IgD-negative memory B cell (primary cell): Measurements from ENCODE around the gene KCNJ10. TPM values are rescaled to one million over a fixed set of nuclear protein-coding genes. Genes with fewer than 3 reads are reported as not detected.

Source experiments
- H3K27ac Mint-ChIP-seq, 3 donors: one replicate each; pipeline ENCODE4 v1.8.0; 2020 to 2022; ENCODE audit warnings: mild to moderate bottlenecking in 3 of 3, mixed read lengths in 3 of 3, moderate library complexity in 1 of 3
- H3K27me3 Mint-ChIP-seq: one replicate; pipeline ENCODE4 v1.8.0; 2021; ENCODE audit warnings: mixed read lengths
- H3K36me3 Mint-ChIP-seq: one replicate; pipeline ENCODE4 v1.8.0; 2020; ENCODE audit warnings: mild to moderate bottlenecking, mixed read lengths
- H3K4me1 Mint-ChIP-seq, 3 donors: one replicate each; pipeline ENCODE4 v1.8.0; 2020 to 2022; ENCODE audit warnings: mixed read lengths in 3 of 3, mild to moderate bottlenecking in 1 of 3
- H3K4me3 Mint-ChIP-seq, 4 donors: one replicate each; pipeline ENCODE4 v1.8.0; 2020 to 2022; ENCODE audit warnings: mild to moderate bottlenecking in 4 of 4, mixed read lengths in 4 of 4, moderate library complexity in 3 of 4
- H3K9me3 Mint-ChIP-seq, 3 donors: one replicate each; pipeline ENCODE4 v1.8.0; 2020 to 2021; ENCODE audit warnings: mixed read lengths in 3 of 3, mild to moderate bottlenecking in 1 of 3
- polyA plus RNA-seq: library from polyadenylated mRNA; unstranded; fragments of 300-500 nt; fragmentation: Illumina TruSeq; gene quantifications from one replicate; pipeline ENCODE4 v1.2.3, GENCODE V29; 2021

The KCNJ10 gene
- polyA plus RNA-seq, 1 donor from 2014 or later = not detected

DNA sequence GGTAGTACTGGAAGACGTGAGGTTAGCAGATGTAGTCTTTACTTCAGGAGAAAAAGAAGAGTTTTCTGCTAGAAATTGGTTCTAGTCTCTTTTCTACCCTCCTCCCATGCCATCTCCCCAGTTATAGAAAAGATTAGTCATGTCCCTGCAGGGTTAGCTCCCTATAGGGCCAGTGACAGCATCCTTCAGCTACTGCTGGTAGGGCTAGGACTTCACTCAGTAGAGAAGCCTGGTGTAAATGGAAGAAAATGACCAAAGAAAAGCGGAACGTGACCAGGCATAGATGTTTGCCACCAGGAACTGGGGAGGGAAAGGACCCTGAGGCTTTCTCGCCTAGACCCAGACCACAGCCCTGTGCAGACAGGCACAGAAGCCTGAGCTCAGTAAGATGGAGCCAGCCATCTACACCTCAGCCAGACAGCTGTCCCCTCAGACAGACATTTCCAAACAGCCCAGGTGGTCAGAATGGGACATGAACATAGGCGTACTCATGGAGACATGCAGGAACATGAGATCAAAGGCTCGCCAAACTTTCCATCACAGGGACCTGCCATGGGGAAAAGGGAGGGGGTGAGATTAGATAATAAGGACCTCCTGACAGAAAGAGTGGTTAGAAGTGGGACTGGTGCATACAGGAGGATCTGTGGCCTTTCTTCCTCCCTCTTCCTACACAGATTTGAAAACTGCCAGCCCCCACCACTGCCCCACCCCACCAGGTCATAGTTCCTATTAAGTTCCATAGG lies 92.4 kb downstream of the KCNJ10 start:
- H3K4me1 Mint-ChIP-seq = no peaks in the 10 kb centered on the region
- H3K36me3 Mint-ChIP-seq = no peaks in the 10 kb centered on the region
- no peak overlapping the region for H3K4me3 Mint-ChIP-seq
- H3K27ac Mint-ChIP-seq = no peak overlapping the region
- no peaks in the 10 kb centered on the region for H3K9me3 Mint-ChIP-seq
- peaks cover 8% of the 10 kb centered on the region for H3K27me3 Mint-ChIP-seq

DNA sequence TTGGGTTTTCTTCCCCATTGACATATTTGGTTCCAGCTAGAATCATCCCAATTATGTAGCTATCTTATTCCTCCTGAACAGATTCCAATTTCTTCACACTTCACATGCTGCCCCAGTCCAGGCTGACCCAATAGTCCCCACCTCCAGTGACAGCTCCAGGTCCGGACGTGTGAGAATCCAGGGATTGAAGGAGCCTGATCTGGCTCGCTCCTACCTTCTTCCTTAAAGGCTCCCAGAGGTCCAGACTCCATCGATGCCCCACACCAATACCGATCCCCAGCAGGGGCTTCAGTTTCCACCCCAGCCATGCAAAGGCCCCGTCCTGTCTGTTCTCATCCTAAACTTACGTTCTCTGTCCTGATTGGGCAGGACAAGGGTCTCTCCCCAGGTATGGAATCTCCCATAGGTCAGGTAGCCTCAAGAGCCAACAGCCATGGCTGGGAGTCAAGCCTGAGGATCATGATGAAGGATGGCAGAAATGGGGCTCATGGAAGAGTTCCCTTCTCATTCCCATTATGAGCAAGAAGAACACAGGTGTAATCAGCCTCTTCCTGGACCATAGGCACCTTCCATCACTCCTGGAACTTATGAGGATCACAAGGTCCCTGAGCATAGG lies 95.5 kb downstream of the KCNJ10 start:
- Mint-ChIP-seq H3K4me3 (no peak overlapping the region), H3K9me3 (no peaks in the 10 kb centered on the region), H3K36me3 (no peaks in the 10 kb centered on the region), H3K27ac (no peak overlapping the region), H3K4me1 (no peaks in the 10 kb centered on the region), H3K27me3 (peaks cover 4% of the 10 kb centered on the region)

DNA sequence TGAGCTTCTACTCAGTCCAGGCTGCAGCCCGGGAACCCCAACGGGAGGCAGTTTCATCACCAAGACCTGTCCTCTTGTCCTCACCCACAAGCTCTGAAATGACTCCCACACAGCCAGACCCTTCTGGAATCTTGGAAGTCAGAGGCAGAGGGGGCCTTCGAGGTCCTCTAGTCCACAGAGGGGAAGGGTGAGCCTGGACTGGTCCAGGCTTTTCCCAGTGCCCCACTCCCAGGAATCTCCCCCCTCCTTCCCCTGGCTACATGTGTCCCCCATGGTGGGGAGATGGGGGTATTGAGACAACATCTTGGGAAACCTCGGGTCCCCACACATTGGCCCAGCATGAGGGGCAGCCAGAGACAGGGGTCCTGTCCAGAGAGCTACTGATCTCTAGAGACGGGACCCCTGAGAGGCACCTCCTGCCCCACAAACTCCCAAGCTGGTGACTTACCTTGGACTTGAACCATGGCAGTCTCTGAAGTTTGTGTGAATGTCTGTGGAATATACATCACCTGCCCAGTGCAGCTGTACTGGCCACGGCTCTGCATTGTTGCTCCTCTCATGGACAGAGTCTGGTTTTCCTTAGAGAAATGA lies 96.5 kb downstream of the KCNJ10 start:
- H3K9me3 Mint-ChIP-seq = no peaks in the 10 kb centered on the region
- H3K27me3 Mint-ChIP-seq = peaks cover 4% of the 10 kb centered on the region
- H3K4me3 Mint-ChIP-seq = no peak overlapping the region
- H3K27ac Mint-ChIP-seq = no peak overlapping the region
- H3K36me3 Mint-ChIP-seq = no peaks in the 10 kb centered on the region
- no peaks in the 10 kb centered on the region for H3K4me1 Mint-ChIP-seq

DNA sequence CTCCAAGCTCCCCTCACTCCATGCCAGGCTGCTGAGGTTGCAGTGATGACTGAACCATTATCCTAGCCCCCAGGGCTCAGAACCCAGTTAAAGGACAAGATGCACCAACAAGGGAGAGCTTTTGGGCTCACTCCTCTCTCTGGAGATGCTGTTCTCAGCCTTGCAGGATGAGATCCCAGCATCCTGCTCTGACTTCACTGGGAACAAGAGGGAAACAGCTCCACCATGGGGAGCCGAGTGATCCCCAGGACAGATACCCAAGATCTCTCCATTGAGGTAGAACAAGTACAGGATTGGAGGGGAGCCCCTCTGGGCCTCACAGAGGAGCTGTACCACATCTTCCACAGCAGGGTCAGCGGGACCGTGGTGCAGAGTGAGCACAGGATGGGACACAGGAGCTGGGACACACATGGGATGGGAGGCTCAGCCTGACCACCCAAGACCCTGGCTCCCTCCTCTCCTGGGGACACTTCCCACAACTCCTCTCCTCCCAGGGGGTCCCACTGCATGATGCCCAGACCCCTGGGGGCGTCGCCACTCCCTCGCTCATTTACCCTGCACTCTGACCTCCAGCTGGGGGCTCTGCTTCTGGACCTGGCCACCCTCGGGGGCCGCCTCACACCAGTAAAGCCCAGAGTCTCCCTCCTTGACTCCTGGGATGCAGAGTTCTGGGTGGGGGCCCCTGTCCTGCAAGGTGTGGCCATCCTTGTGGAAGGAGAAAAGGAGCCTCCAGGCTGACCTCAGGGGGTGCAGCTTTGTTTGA lies 97.3 kb downstream of the KCNJ10 start:
- Mint-ChIP-seq H3K4me3 (no peak overlapping the region), H3K27ac (no peak overlapping the region), H3K36me3 (no peaks in the 10 kb centered on the region), H3K9me3 (no peaks in the 10 kb centered on the region), H3K4me1 (no peaks in the 10 kb centered on the region), H3K27me3 (peaks cover 7% of the 10 kb centered on the region)

DNA sequence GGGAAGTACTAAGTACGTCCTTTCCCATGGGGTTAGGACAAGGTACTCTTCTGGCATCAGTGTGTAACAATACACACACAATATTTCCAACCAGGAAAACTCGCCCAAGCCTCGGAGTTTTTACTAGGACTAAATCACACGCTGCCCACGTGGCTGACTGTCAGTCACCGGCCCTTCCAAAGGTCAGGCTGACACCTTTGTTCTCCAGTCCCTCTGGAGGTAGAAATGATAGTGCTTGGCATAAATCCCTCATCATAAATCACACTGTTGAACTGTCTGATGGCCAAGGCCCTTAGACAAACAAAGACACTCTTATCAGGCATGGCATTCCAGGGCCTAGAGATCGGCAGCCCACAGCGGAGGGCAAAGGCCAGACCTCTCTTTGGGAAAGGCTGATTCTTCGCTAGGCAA lies 99.0 kb downstream of the KCNJ10 start:
- Mint-ChIP-seq H3K9me3 (no peaks in the 10 kb centered on the region), H3K4me1 (no peaks in the 10 kb centered on the region), H3K27ac (no peak overlapping the region), H3K27me3 (peaks cover 9% of the 10 kb centered on the region), H3K36me3 (no peaks in the 10 kb centered on the region), H3K4me3 (no peak overlapping the region)

DNA sequence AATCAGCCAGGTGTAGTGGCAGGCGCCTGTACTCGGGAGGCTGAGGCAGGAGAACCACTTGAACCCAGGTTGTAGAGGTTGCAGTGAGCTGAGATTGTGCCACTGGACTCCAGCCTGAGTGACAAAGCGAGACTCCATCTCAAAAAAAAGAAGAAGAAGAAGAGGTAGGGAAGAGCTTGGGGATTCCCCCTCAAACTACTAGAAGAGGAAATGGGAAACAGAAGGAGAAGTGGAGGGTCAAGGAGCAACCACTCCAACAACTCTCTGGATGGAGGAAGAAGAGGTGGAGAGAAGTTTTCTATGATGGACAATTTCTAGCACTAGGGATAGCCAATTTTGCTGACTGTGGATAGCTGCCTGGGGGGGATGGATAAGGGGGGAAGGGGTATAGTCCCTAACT lies 101.1 kb downstream of the KCNJ10 start:
- Mint-ChIP-seq H3K9me3 (no peaks in the 10 kb centered on the region), H3K27me3 (peaks cover 9% of the 10 kb centered on the region), H3K4me1 (no peaks in the 10 kb centered on the region), H3K4me3 (no peak overlapping the region), H3K36me3 (no peaks in the 10 kb centered on the region), H3K27ac (peak overlapping the region in 1 of 3 donors; percentile 12)

DNA sequence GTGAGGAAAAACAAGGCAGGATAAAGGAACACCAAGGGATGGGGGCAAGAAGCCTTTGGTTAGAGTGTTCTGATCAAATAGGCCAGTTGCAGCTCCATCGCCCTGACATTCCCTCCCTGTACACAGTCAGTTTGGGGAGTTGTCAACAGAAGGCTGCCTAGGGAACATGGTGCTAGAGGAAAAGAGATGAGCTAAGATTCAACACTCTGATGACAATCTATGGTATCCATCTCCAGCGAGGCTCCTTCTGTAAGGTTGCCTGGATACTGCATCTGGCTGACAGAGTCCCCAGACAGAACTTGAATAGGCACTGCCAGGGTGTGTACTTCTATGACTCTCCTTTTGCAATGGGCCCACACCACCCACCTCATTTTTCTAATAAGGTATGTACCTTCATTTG lies 104.7 kb downstream of the KCNJ10 start:
- H3K9me3 Mint-ChIP-seq = no peaks in the 10 kb centered on the region
- no peaks in the 10 kb centered on the region for H3K4me1 Mint-ChIP-seq
- H3K36me3 Mint-ChIP-seq = no peaks in the 10 kb centered on the region
- peaks cover 10% of the 10 kb centered on the region for H3K27me3 Mint-ChIP-seq
- no peak overlapping the region for H3K4me3 Mint-ChIP-seq
- H3K27ac Mint-ChIP-seq = no peak overlapping the region

DNA sequence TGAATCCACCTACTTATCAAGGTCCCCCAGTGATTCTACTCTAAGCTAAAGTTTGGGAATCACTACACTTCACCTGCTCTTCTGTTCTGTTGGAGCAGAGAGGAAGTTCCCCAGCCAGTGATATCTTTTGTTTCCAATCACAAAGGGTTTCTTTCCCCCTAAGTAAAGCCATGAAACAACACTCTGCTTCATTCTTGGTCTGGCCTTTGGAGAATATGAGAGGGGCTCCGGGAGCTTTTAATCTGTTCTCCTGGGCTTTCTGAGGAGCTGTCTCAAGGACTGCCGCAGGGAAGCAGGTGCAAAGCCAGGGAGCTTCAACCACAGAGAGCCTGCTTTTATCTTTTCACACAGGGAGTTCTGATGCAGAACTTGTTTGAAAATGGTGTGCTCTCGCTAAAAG lies 105.8 kb downstream of the KCNJ10 start:
- Mint-ChIP-seq H3K27ac (no peak overlapping the region), H3K4me1 (no peaks in the 10 kb centered on the region), H3K9me3 (no peaks in the 10 kb centered on the region), H3K36me3 (no peaks in the 10 kb centered on the region), H3K4me3 (no peak overlapping the region), H3K27me3 (peaks cover 10% of the 10 kb centered on the region)

DNA sequence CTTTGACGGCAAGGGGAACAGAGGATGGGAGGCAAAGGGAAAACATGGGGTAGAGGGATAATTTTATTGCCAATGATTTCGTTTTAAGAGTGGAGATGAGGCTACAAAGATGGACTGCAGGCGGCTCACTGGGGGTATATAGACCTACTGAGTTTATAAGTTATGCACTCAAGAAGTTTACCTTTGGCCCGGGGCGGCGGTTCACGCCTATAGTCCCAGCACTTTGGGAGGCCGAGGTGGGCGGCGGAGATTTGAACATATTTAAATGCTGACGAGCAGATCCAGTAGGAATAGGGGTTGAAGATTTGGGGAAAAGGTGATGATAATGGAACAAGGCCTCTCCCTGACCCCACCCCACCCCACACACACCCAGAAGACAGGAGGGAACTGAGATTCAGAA lies 107.8 kb downstream of the KCNJ10 start:
- H3K27ac Mint-ChIP-seq = peak overlapping the region in 2 of 3 donors; percentile 74 to 84
- H3K4me1 Mint-ChIP-seq = no peaks in the 10 kb centered on the region
- H3K9me3 Mint-ChIP-seq = no peaks in the 10 kb centered on the region
- peaks cover 8% of the 10 kb centered on the region for H3K27me3 Mint-ChIP-seq
- no peak overlapping the region for H3K4me3 Mint-ChIP-seq
- no peaks in the 10 kb centered on the region for H3K36me3 Mint-ChIP-seq

GRCh38 chr1:159961636-159962035 lies 108.3 kb downstream of the KCNJ10 start:
- H3K36me3 Mint-ChIP-seq = no peaks in the 10 kb centered on the region
- H3K4me3 Mint-ChIP-seq = no peak overlapping the region
- peaks cover 6% of the 10 kb centered on the region for H3K27me3 Mint-ChIP-seq
- no peaks in the 10 kb centered on the region for H3K4me1 Mint-ChIP-seq
- H3K9me3 Mint-ChIP-seq = no peaks in the 10 kb centered on the region
- no peak overlapping the region for H3K27ac Mint-ChIP-seq

- Mint-ChIP-seq H3K4me3 (no peak overlapping the region), H3K27ac (no peak overlapping the region), H3K27me3 (peaks cover 6% of the 10 kb centered on the region), H3K9me3 (no peaks in the 10 kb centered on the region), H3K36me3 (no peaks in the 10 kb centered on the region), H3K4me1 (no peaks in the 10 kb centered on the region)
Measured at GRCh38 chr1:159960721-159961381, 109.1 kb downstream of the KCNJ10 start.

- Mint-ChIP-seq H3K4me1 (no peaks in the 10 kb centered on the region), H3K27ac (no peak overlapping the region), H3K4me3 (peak overlapping the region in 1 of 4 donors; percentile 25), H3K36me3 (no peaks in the 10 kb centered on the region), H3K27me3 (peaks cover 6% of the 10 kb centered on the region), H3K9me3 (no peaks in the 10 kb centered on the region)
Measured at GRCh38 chr1:159959451-159959850, 110.5 kb downstream of the KCNJ10 start.

- Mint-ChIP-seq H3K27me3 (peaks cover 9% of the 10 kb centered on the region), H3K27ac (no peak overlapping the region)
Measured at GRCh38 chr1:159958719-159959380, 111.1 kb downstream of the KCNJ10 start.

DNA sequence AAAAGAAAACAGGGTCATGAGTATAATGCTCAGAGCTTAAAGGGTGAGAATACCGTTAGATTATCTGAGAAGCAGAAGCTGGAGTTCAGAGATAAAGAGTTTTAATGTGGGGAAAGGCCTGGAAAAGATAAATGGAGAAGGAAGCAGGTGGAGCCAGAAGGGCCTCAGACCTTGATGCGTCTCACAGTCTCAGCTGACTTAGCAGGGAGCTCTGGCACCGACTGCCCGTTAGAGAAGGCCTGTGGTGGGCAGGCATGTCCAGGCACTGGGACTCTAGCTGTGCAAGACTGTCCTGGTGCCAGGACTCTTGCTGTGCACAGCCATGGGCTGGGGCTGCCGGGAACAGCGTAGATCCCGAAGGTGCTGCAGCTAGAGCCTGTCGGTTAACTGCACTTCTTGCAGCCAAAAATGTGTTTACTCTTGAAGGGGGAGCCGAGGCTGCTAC lies 112.1 kb downstream of the KCNJ10 start:
- peaks cover 10% of the 10 kb centered on the region for H3K27me3 Mint-ChIP-seq
- no peaks in the 10 kb centered on the region for H3K4me1 Mint-ChIP-seq
- no peaks in the 10 kb centered on the region for H3K36me3 Mint-ChIP-seq
- no peak overlapping the region for H3K27ac Mint-ChIP-seq
- no peaks in the 10 kb centered on the region for H3K9me3 Mint-ChIP-seq
- no peak overlapping the region for H3K4me3 Mint-ChIP-seq

More at GRCh38 chr1:159958719-159959380, 111.1 kb downstream of the KCNJ10 start:
- Mint-ChIP-seq H3K9me3 (no peaks in the 10 kb centered on the region), H3K36me3 (no peaks in the 10 kb centered on the region), H3K4me1 (no peaks in the 10 kb centered on the region), H3K4me3 (peak overlapping the region in 1 of 4 donors; percentile 25)
